GM18868 (cell line): Measurements from ENCODE around the gene FAM90A1.
"Not testable (repeated sequence)": the region's sequence is repeated elsewhere in the genome, so short reads cannot be mapped to it uniquely, and the experiment has no call there.

Experiments
- ATAC-seq: cut with Tn5 transposase; IDR thresholded peaks from one replicate; pipeline ENCODE4 v1.9.1; 2021; ENCODE audit warnings: mild to moderate bottlenecking, moderate library complexity; ENCODE audit not compliant: unreplicated experiment

FAM90A1 gene

GRCh38 chr12:8226992-8227731 is at the start of gene FAM90A1:
FAM90A1 (minus strand) TSS chr12:8227618; CDS start chr12:8224832, 2,786 bp downstream.
- ATAC-seq: not testable (repeated sequence)

- not testable (repeated sequence) for ATAC-seq
These were observed 49.0 kb upstream of the FAM90A1 start for GRCh38 chr12:8276397-8276796.

GRCh38 chr12:8266706-8267105 is 39.3 kb upstream of the FAM90A1 start:
- not testable (repeated sequence) for ATAC-seq

GRCh38 chr12:8264236-8264635 is 36.8 kb upstream of the FAM90A1 start:
- not testable (repeated sequence) for ATAC-seq

- not testable (repeated sequence) for ATAC-seq
These were observed 33.7 kb upstream of the FAM90A1 start for GRCh38 chr12:8261111-8261554.

GRCh38 chr12:8256356-8256755 is 28.9 kb upstream of the FAM90A1 start:
- not testable (repeated sequence) for ATAC-seq

- not testable (repeated sequence) for ATAC-seq
These were observed 27.3 kb upstream of the FAM90A1 start for GRCh38 chr12:8254705-8255104.

- ATAC-seq: not testable (repeated sequence)
These were observed 24.8 kb upstream of the FAM90A1 start for GRCh38 chr12:8252056-8252818.

- not testable (repeated sequence) for ATAC-seq
These were observed 24.2 kb upstream of the FAM90A1 start for GRCh38 chr12:8251616-8252015.

- not testable (repeated sequence) for ATAC-seq
These were observed 19.6 kb upstream of the FAM90A1 start for GRCh38 chr12:8246941-8247535.

GRCh38 chr12:8243682-8244161 is 16.3 kb upstream of the FAM90A1 start:
- ATAC-seq: not testable (repeated sequence)

- ATAC-seq: peak; percentile 56
These were observed 15.7 kb upstream of the FAM90A1 start for GRCh38 chr12:8242880-8243681.

GRCh38 chr12:8242622-8242879 is 15.1 kb upstream of the FAM90A1 start:
- ATAC-seq: not testable (repeated sequence)

- ATAC-seq: not testable (repeated sequence)
These were observed 14.7 kb upstream of the FAM90A1 start for GRCh38 chr12:8241917-8242621.

GRCh38 chr12:8240340-8241114 is 13.1 kb upstream of the FAM90A1 start:
- not testable (repeated sequence) for ATAC-seq

- ATAC-seq: not testable (repeated sequence)
These were observed 9.6 kb upstream of the FAM90A1 start for GRCh38 chr12:8237031-8237430.

- not testable (repeated sequence) for ATAC-seq
These were observed 8.1 kb upstream of the FAM90A1 start for GRCh38 chr12:8235316-8236157.

GRCh38 chr12:8234746-8235145 is 7.3 kb upstream of the FAM90A1 start:
- not testable (repeated sequence) for ATAC-seq
